Measurements from ENCODE around the gene RET.

Gene RET

DNA sequence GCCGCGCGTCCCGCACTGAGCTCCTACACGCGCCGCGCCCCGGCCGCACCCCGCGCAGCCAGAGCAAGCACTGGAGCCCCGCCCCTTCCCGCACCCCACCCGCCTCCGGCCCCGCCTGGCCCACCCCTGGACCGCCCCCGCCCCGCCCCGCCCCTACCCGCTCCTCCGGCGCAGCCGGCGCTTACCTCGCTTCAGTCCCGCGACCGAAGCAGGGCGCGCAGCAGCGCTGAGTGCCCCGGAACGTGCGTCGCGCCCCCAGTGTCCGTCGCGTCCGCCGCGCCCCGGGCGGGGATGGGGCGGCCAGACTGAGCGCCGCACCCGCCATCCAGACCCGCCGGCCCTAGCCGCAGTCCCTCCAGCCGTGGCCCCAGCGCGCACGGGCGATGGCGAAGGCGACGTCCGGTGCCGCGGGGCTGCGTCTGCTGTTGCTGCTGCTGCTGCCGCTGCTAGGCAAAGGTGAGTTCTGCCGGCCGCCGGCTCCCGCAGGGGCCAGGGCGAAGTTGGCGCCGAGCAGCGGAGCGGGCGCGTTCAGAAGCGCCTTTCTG is at the start of gene RET:
Gene RET (plus strand): TSS at position 194 of the 545 bp plus-strand sequence. CDS start 190 bp downstream, at position 384.
- DNase-seq = peak; percentile 58 to 68

DNA sequence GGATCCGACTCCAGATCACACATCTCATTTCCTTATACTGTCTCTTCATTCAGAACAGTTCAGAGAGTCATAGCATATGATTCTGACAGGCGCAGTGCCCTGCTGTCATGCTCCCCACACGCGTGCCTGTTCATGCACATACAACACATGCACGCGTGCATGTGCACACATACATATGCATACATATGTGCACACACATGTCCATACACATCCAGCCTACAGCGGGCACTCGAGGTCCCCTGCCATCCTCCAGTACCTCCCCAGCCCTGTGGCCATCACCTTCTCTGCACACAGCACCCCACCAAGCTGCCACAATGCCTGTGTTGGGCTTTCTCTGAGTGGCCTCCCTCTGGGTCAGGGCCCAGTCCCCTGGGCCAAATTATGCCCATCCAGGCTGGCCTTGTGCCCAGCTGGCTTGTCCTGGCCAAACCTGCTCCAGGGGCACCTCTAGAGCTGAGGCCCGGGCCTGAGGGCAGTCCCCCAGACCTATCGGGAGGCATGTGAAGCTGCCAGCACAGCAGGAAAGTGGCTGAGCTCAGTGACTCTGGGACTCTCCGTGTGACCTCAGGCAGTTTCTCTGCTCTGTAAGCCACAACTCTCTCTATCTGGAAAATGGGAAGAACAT is 49.4 kb upstream of the RET start:
- no peak for DNase-seq

DNA sequence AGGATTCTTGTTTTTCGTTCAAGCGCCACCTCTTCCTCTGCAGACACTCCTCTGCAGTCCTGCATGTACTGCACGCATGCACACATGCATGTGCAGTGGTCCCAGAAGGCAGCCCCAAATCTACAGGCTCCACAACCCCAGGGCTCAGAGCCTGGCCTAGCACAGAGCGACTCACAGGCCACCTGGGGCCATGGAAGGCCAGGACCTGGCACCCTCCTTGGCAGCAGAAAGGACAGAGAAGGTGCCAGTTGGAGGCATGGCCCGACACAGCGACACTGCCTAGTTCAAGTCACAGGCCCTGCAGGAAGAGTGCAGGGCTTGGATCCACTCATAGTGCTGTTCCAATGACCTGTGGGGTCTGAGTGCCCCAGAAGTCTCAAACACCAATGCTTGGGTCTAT is 48.7 kb upstream of the RET start:
- DNase-seq = no peak

DNA sequence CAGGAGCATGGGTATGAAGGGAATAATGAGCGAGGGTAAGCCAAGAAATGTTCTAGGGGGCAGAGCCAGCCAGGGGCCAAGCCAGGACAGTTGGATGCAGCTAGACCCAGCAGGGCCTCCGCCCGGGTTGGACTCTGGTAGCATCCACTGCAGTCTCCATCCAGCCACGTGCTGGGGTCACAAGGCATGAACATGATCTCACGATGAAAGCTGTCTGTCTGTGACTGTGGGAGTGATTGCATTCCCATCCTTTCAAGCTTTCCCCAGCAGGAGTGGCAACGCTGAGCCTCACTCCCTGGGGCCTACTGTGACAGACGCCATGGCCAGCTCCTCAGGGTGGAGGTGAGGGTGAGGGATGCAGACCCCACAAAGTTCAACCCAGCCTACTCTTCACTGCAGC is 47.8 kb upstream of the RET start:
- DNase-seq = no peak

GRCh38 chr10:43032613-43033012 is 44.3 kb upstream of the RET start:
- no peak for DNase-seq

GRCh38 chr10:43035800-43036199 is 41.1 kb upstream of the RET start:
- DNase-seq = no peak

- DNase-seq = no peak
These were observed 40.1 kb upstream of the RET start for GRCh38 chr10:43036481-43037428.

DNA sequence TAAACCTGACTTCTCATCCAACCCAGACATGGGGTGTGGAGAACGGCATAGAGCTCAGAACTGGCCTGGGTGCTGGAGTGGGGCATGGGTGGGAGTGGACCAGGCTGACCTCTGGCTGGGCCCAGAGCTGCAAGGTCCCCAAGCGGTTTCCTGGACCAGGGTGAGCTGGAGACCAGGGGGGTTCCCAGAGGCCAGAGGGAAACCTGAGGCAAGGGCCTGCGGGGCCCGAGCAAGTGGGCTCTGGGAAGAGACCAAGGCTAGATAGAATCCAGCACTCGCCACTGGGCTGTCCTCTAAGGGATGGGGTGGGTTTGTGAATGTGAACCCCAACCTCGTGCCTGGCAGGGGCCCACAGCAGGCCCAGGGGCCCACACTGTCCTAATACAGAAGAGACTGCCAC is 39.4 kb upstream of the RET start:
- DNase-seq = no peak

- DNase-seq = no peak
These were observed 38.7 kb upstream of the RET start for GRCh38 chr10:43037942-43038782.

DNA sequence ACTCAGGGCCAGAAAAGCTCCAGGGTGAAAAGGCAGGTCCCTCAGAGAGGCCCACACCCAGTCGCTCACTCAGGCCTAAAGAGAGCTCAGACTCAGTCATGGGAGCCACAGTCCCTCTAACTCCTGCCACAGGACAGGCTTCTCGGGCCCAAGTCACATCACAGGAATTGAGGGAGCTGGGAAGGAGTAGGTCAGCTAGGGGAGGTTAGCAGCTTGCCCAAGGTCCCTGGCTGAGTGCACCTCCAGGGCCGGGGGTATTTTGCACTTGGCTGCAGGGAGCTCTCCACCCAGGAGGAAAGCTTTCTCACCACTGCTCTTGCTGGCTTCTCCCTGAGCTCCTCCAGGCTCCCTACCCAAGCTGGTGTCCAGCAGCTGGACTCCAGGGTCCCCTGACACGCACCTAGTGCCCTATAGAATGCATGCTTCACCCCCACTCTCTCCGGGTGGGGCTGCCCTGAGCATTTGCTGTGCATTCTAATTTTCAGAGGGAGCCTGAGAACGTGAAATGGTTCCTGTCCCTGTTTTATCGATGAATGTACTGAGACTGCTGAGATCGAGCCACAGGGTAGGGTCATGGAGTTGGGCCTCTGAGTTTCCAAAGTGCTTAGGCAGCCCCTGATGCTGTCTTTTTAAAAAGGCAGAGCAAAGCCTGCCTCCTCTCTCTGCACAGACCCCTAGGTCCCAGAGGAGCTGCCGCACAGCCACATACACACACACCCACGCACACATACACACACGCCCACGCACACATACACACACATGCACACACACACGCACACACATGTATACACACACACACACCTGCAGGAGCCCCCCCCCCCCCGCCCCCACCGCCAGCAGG is 37.9 kb upstream of the RET start:
- DNase-seq = no peak

DNA sequence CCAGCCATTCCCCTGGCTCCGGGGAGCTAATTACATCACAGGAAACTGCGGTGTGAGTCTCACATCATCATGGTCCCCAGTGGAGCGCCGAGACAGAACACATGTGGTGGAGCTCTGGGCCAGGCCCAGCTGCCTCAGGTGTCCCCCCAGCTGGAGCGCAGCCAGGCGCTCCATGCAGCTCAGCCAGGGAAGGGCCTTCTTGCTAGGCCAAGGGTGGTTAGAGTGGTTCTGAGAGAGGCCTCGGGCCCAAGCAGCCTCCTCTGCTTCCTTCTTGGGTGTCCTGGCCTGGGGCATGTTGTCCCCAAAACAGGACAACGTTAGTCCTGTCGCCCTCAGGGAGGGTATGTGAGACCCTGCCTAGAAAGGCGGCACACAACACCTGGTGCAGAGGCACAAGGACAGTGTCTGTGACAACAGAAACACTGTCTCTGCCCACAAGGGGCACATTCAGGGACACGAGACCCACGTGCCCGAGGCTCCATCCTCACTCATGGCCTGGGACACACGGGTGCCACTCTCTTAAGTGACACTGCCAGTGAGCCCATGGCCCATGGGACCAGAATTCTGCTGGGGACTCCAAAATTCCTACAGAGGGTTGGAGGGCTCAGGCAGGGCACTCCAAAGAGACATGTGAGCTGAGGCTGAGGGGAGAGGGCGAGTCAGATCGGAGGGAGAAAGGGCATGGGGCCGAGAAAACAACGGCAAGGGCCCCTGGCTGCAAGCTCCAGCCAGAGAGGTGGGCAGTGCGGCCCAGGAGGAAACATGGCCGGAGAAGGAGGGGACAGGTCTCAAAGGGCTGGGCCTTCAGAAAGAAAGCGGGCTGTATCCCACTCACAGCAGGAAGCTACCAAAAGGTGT is 37.0 kb upstream of the RET start:
- DNase-seq = peak; percentile 34 to 62

GRCh38 chr10:43040482-43041256 is 36.2 kb upstream of the RET start:
- DNase-seq = no peak

DNA sequence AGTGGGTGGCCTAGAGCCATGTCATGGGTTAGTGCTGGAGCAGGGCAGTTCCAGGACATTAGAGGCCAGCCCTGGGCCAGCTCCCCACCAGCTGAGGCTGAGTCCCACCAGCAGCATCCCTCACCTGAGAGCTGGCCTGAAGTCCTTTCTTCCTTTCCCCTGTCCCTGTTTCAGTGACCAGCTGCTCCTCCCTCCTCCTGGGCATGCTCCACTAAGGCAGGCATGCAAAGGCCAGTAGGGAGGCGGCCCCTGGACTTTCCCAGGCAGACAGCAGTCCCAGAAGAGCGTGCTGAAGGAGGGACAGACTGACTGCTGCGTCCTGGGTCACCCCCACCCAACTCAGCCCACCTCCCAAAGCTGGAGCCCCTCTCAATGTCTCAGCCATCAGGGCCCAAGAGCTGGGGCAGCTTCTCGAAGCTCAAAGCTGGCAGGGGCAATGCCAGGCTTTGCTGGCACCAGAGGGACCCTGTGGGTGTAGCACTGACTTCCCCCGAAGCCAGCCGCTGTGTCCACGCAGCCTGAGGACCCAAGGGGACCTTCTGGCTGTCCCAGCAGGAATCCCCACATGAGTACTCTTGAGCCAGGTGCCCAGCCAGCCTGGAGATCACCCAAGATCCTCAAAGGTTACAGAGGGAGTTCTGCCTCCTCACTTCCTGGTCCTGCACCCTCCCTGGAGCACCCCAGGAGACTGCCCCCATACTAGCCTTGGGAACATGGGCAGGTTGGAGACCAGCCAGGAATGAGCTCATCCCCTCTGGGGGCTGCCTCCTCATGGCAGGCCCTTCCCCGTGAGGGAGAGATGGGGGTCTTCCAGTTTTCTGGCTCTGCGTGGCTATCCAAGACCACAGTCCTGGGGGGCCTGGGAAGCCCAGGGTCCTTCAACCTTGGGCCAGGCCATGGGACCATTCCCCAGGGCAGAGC is 35.2 kb upstream of the RET start:
- no peak for DNase-seq

GRCh38 chr10:43042503-43043341 is 34.1 kb upstream of the RET start:
- DNase-seq = no peak

DNA sequence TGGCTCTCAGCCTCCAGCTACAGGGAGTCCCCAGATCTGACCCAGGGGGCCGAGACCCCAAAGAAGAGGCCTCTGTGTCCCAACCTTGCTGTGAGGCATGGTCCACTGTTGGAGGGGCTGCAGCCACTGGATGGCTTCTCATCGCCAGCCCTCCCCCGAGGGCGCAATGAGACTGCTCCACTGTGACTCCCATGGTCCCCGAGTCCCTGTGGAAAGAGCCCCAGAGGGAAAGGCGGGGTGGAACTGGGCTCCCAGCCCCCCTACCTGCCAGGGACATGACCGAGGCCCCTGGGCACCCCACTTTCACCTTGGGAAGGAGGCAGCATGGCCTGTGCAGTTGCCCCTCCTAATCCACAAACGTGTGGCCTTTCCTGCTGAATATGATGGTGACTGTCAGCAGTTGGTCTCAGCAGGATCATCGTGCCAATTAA is 33.5 kb upstream of the RET start:
- no peak for DNase-seq

GRCh38 chr10:43043773-43044447 is 33.0 kb upstream of the RET start:
- DNase-seq = peak; percentile 20 to 58

DNA sequence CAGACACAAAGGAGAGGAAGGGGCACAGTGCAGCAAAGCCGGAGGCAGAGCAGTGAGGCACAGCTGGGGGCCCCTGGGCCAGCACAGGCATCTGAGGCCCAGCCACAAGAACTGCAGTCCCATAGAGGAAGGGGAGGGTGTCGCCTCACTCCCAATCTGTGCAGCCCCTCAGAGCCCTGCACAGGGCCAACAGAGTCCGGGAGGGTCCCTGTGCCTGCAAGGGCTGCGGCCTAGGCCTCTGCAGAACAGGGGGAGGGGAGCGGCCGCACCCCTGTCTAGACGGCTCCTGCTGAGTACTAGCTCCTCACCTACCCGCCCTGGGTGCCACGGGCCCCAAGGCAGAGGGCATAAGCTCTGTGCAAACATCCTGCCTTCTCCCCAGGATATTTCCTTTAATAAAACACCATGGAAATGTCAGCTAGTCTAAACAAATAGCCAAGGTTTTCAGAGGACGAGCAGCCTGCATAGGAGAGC is 32.4 kb upstream of the RET start:
- peak; percentile 47 to 57 for DNase-seq
